CD4-positive, alpha-beta T cell treated with Interleukin-10 for 1 hour (primary cell): Measurements from ENCODE around the gene SIRT3.
A peak's percentile ranks its signal among the peaks of the same experiment; 100 is the strongest.

Experiments
- DNase-seq: peaks from one replicate; pipeline ENCODE4 v3.0.0-alpha.2; 2020

Gene SIRT3

GRCh38 chr11:235997-236773 is at the start of gene SIRT3:
TSS of gene SIRT3 (minus strand) at chr11:236342. CDS start at chr11:236328, 14 bp downstream.
- peak; percentile 91 for DNase-seq

- no peak for DNase-seq
Observed at GRCh38 chr11:285894-286220, 49.7 kb upstream of the SIRT3 start.

- DNase-seq: no peak
Observed at GRCh38 chr11:285021-285893, 49.1 kb upstream of the SIRT3 start.

DNA sequence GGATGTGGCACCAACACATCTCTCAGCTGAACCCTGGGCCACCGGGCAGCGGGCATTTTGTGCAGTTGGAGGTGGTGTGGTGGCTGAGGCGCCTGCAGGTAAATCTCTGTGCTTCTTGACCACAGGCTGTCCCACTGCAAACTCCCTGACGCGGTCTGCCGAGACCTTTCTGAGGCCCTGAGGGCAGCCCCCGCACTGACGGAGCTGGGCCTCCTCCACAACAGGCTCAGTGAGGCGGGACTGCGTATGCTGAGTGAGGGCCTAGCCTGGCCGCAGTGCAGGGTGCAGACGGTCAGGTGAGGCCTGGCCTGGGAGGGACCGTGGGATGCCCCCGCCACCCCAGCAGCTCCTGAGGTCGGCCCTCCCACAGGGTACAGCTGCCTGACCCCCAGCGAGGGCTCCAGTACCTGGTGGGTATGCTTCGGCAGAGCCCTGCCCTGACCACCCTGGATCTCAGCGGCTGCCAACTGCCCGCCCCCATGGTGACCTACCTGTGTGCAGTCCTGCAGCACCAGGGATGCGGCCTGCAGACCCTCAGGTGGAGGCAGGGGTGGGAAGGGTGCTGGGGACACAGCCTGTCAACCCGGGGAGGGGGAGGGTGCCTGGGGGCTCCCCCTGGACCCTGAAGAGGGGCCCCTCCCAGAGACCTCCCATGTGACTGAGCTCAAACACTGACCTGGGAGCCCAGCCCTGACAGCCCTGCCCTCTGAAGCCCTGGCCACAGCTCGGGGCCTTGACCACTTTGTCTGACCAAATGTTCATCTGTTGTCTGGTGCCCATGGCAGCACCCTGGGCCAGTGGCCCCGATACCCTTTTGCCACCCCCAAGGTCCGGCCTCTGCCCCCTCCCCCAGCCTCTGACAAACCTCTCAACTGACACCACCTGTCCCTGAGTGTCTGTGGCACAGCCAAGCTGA is 48.2 kb upstream of the SIRT3 start:
- DNase-seq: no peak

DNA sequence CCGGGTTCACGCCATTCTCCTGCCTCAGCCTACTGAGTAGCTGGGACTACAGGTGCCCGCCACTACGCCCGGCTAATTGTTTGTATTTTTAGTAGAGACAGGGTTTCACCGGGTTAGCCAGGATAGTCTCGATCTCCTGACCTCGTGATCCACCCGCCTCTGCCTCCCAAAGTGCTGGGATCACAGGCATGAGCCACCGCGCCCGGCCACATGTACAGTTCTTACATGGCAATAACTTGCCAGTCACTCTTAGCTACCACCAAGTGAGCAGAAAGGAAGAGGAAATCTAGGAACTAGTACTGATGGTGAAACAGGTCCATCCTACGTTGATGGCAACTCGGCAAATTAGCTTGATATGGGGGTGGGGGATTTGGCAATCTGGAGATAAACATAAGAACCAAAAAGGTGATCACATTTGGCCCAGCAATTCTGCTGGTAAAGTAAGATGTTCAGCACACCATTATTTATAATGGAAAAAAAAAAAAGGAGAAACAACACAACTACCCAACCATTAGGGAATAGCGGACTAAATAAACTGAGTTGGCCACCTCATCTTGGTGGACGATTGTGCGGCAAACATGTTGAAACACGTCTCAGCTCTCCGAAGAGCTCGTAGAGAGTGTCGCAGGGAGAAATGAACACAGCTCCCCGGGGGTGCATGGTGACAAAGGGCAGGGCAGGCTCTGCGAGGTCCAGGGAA is 47.4 kb upstream of the SIRT3 start:
- no peak for DNase-seq

DNA sequence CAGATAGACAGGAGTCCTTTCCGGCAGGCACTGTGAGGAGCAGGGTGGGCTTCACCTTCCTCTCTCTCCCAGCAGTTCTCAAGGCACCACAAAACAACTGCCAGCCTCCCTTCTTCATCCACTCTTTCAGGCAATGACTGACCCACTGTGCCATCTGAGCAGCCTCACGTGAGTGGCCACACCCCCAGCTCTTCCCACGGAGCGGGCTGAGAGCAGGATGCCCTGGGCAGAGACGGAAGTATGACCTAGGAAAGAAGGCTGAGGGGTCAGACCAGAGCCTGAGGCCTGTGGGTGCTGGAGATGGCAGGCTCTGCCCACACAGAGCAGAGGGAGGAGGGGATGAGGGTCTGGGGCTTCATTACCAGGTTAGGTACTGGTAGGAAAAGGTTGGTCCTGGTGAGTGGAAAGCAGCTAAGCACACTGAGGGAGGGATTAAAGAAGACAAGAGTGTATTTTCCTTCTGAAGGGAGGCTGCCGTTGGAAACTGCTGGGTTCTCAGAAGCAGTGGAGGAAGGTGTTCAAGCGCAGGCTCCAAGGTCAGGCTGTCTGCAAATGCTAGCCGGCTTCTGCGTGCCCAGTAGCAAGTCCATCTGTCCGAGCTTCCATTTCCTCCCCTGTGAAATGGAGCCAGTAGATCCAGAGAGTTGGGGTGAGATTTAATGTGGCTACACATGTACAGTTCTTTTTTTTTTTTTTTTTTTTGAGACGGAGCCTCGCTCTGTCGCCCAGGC is 46.7 kb upstream of the SIRT3 start:
- no peak for DNase-seq

GRCh38 chr11:282171-282570 is 46.0 kb upstream of the SIRT3 start:
- no peak for DNase-seq

DNA sequence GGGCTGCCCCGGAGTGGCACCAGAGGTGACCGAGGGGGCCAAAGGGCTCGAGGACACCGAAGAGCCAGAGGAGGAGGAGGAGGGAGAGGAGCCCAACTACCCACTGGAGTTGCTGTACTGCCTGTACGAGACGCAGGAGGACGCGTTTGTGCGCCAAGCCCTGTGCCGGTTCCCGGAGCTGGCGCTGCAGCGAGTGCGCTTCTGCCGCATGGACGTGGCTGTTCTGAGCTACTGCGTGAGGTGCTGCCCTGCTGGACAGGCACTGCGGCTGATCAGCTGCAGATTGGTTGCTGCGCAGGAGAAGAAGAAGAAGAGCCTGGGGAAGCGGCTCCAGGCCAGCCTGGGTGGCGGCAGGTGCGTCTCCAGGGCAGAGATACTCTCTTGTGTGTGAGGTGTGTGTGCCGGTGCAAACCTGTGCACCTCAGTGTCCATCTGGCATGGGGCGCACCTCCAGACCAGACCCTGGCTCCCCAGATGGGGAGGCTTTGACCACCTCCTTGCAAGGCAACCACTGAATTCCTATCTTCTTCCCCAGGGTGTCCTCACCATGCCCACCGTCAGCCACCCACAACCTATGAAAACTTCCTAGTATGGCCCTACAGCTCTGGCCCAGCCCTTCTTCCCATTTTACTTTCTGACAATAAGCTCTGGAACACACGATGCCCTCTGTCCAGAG is 45.5 kb upstream of the SIRT3 start:
- no peak for DNase-seq

GRCh38 chr11:280706-281485 is 44.8 kb upstream of the SIRT3 start:
- DNase-seq: peak; percentile 41

DNA sequence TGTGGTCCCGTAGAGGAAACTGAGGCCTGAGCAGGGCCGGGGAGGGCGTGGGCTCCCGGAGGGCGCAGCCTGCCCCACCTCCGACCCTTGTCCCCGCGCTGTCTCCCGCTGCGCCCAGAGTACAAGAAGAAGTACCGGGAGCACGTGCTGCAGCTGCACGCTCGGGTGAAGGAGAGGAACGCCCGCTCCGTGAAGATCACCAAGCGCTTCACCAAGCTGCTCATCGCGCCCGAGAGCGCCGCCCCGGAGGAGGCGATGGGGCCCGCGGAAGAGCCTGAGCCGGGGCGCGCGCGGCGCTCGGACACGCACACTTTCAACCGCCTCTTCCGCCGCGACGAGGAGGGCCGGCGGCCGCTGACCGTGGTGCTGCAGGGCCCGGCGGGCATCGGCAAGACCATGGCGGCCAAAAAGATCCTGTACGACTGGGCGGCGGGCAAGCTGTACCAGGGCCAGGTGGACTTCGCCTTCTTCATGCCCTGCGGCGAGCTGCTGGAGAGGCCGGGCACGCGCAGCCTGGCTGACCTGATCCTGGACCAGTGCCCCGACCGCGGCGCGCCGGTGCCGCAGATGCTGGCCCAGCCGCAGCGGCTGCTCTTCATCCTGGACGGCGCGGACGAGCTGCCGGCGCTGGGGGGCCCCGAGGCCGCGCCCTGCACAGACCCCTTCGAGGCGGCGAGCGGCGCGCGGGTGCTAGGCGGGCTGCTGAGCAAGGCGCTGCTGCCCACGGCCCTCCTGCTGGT is 44.0 kb upstream of the SIRT3 start:
- peak; percentile 53 for DNase-seq

GRCh38 chr11:279040-279965 is 43.2 kb upstream of the SIRT3 start:
- DNase-seq: no peak

DNA sequence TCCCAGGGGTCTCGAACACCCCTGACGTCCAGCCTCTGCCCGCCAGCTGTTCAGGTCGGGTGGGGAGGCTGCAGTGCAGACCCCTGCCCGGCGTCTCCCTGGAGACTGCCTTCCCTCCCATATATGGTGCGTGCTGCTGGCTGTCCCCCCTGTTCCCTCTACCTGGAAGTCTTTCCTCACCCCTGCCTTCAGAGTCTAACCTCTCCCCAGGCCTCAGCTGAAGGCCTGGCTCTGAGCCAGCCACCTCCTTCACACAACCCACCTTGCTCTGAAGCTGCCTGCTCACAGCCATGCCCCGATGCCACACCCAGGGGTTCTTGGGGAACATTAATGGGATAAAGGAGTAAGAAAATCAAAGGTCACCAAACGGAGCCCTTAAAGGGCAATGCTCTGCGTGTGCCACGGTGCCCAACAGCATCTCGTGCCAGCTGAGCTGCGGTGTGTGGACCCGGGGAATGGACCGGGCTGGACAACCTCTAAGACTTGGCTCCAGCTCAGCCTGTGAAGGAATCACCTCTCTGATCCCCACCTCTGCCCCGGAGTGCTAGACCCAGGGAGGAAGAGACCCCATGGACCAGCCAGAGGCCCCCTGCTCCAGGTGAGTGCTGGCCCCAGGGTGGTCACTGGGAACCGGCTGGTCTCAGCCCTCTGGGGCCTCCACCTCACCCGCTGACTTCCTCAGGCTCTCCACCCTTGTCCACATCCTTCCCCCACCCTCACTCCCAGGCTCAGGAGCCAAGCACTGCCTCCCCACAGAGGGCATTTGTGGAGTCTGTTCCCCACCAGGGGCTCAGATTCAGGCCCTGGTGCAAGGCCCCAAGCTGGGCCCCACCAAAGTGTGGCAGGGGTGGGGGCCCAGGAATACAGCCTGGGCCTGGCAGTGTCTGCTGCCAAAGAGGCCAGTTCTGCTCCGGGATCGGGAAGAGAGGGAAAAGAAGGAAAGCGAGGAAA is 42.1 kb upstream of the SIRT3 start, which contains the start of gene NLRP6:
NLRP6 (plus strand) TSS at position 407 of the 951 bp plus-strand sequence; CDS start at position 570, 163 bp downstream.
- no peak for DNase-seq

DNA sequence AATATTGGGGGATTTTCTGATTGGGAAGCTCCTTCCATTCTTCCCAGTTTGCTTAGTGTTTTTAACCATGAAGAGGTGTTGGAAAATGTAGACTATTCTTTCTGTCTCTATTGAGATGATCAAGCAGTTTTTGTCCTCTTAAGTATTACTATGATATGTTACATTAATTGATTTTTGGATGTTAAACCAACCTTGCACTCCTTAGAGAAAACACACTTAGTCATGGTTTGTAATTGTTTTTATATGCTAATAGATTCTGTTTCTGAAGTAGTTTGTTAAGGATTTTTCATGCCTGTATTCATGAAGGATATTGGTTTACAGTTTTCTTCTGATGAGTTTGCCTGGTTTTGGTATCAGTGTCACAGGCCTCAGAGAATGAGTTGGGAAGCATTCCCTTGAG is 40.1 kb upstream of the SIRT3 start:
- DNase-seq: no peak

DNA sequence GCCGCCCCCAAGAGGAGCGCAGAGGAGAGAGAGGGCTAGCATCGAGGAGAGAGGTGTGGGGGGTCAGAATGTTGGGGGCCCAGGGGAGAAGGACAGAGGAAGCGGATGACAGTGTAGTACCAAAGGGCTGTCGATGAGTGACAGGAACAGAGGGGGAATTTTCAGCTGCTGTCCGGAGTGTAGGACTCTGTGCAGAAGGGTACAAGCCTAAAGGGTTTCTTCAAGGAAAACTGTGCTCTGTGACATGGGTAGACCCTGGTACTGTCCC is 36.7 kb upstream of the SIRT3 start:
- DNase-seq: no peak

- DNase-seq: no peak
Observed at GRCh38 chr11:272195-272930, 36.2 kb upstream of the SIRT3 start.

GRCh38 chr11:271319-271715 is 35.2 kb upstream of the SIRT3 start:
- no peak for DNase-seq
